HG03025 (cell line): Measurements from ENCODE around the gene DHX29.
"Not testable (repeated sequence)": the region's sequence is repeated elsewhere in the genome, so short reads cannot be mapped to it uniquely, and the experiment has no call there.

Experiments
- ATAC-seq: cut with Tn5 transposase; IDR thresholded peaks from one replicate; pipeline ENCODE4 v1.9.1; 2021; ENCODE audit warnings: mild to moderate bottlenecking, moderate library complexity; ENCODE audit not compliant: unreplicated experiment, low FRiP score

Gene DHX29

GRCh38 chr5:55307383-55308253, at the start of gene DHX29, which contains the start of gene MTREX:
Gene DHX29 (minus strand): TSS chr5:55307694. CDS start chr5:55307573, 121 bp downstream.
Gene MTREX (plus strand): TSS chr5:55307989. CDS start chr5:55308014, 25 bp downstream.
- peak; percentile 91 for ATAC-seq

- ATAC-seq: no peak
Observed at GRCh38 chr5:55356896-55357295, 49.4 kb upstream of the DHX29 start.

GRCh38 chr5:55350754-55351153, 43.3 kb upstream of the DHX29 start:
- ATAC-seq: no peak

GRCh38 chr5:55347786-55348185, 40.3 kb upstream of the DHX29 start:
- ATAC-seq: no peak

GRCh38 chr5:55345327-55345726, 37.8 kb upstream of the DHX29 start:
- ATAC-seq: no peak

- no peak for ATAC-seq
Observed at GRCh38 chr5:55344392-55344992, 37.0 kb upstream of the DHX29 start.

GRCh38 chr5:55343609-55344008, 36.1 kb upstream of the DHX29 start:
- no peak for ATAC-seq

- ATAC-seq: no peak
Observed at GRCh38 chr5:55343107-55343506, 35.6 kb upstream of the DHX29 start.

- no peak for ATAC-seq
Observed at GRCh38 chr5:55338810-55339243, 31.3 kb upstream of the DHX29 start.

- no peak for ATAC-seq
Observed at GRCh38 chr5:55338092-55338613, 30.7 kb upstream of the DHX29 start.

GRCh38 chr5:55333811-55334210, 26.3 kb upstream of the DHX29 start:
- ATAC-seq: no peak

GRCh38 chr5:55333017-55333416, 25.5 kb upstream of the DHX29 start:
- ATAC-seq: no peak

- ATAC-seq: no peak
Observed at GRCh38 chr5:55331321-55331720, 23.8 kb upstream of the DHX29 start.

- ATAC-seq: no peak
Observed at GRCh38 chr5:55327281-55327680, 19.8 kb upstream of the DHX29 start.

GRCh38 chr5:55325621-55326020, 18.1 kb upstream of the DHX29 start:
- no peak for ATAC-seq

GRCh38 chr5:55324815-55325418, 17.4 kb upstream of the DHX29 start:
- ATAC-seq: no peak

GRCh38 chr5:55324006-55324405, 16.5 kb upstream of the DHX29 start:
- ATAC-seq: no peak

- ATAC-seq: no peak
Observed at GRCh38 chr5:55320571-55320970, 13.1 kb upstream of the DHX29 start.

- no peak for ATAC-seq
Observed at GRCh38 chr5:55319491-55319890, 12.0 kb upstream of the DHX29 start.

- ATAC-seq: not testable (repeated sequence)
Observed at GRCh38 chr5:55318237-55318636, 10.7 kb upstream of the DHX29 start.

GRCh38 chr5:55316837-55317236, 9.3 kb upstream of the DHX29 start:
- no peak for ATAC-seq
